H1 (cell line): ENCODE measurements around the gene SHISA7. TPM values are rescaled to one million over a fixed set of nuclear protein-coding genes. Genes with fewer than 3 reads are reported as not detected.

ENCODE experiments used
- EP300 ChIP-seq, 2 experiments: IDR thresholded peaks; 1 replicate in 1 of 2; 2 replicates in 1 of 2; pipeline ENCODE4 v1.6.1; 2011 to 2012; ENCODE audit warnings: low read depth in 2 of 2, low read length in 2 of 2, mild to moderate bottlenecking in 2 of 2, borderline replicate concordance in 1 of 2, inconsistent platforms in 1 of 2, moderate library complexity in 1 of 2
- HDAC2 ChIP-seq, 2 experiments: fragments of 300-600 bp in 1 of 2; sonication (generic) in 1 of 2; IDR thresholded peaks; 2 replicates each; pipeline ENCODE4 v1.6.1; 2011 to 2012; ENCODE audit warnings: low read depth in 2 of 2, low read length in 2 of 2, mild to moderate bottlenecking in 2 of 2, moderate library complexity in 2 of 2, borderline replicate concordance in 1 of 2, inconsistent platforms in 1 of 2
- JUND ChIP-seq: IDR thresholded peaks from 2 replicates; pipeline ENCODE4 v1.6.1; 2011; ENCODE audit warnings: mild to moderate bottlenecking, improper control_type of control experiment, low read length
- RFX5 ChIP-seq: IDR thresholded peaks from 2 replicates; pipeline ENCODE4 v1.6.1; 2011; ENCODE audit warnings: low read depth, low read length, improper control_type of control experiment, borderline replicate concordance
- RNF2 ChIP-seq: fragments of 200-900, 300-1000 bp; sonication (generic); IDR thresholded peaks from 2 replicates; pipeline ENCODE4 v1.7.1; 2016; ENCODE audit warnings: borderline replicate concordance, low read depth, mild to moderate bottlenecking, antibody characterized with exemption, low read length; ENCODE audit not compliant: poor library complexity, severe bottlenecking; ENCODE audit errors: missing control alignments
- SP4 ChIP-seq: IDR thresholded peaks from 2 replicates; pipeline ENCODE4 v1.6.1; 2012; ENCODE audit warnings: low read length, inconsistent platforms
- polyA plus RNA-seq, 7 experiments: library from polyadenylated mRNA; depleted of rRNA in 3 of 7; stranded (reverse) in 5 of 7; unstranded in 2 of 7; fragments of >200 nt in 5 of 7; fragments of 200-250 nt in 2 of 7; gene quantifications; 1 replicate in 5 of 7; 2 replicates in 1 of 7; 4 replicates in 1 of 7; pipeline versions ENCODE4 v1.2.1 to v1.2.3, GENCODE V29; 2011 to 2013; ENCODE audit warnings: missing spikeins in 2 of 7, mixed read lengths in 2 of 7
- total RNA-seq: library from RNA; stranded (reverse); fragmentation: NEBNext Ultra II Directional; extraction: Animal tissue kit (Norgen Biotek cat#: 25700); gene quantifications from 2 replicates; pipeline ENCODE4 v1.2.1, GENCODE V29; 2021

The SHISA7 gene
- total and polyA plus RNA-seq, 2 of the 8 experiments (the other 6 are each of a cell fraction or from before 2014, with no cell fraction given), result 0.76 to 1.0 TPM

DNA sequence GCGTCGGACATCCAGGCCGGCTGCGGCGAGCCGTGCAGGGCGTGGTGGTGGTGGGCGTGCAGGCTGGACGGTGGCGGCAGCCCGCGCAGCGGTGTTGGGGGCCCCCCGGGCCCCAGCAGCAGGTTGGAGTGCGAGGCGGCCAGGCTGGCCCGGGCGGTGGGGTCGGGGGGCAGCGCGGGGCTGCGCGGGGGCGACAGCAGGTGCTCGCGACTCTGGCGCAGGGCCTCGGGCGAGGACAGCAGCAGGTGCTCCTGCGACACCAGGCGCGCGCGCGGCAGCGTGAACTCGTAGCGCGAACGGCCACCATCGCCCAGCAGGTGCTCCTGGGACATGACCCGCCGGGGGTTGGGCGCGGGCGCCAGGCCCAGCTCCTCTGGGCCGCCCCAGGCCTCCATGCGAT lies 9.8 kb downstream of the SHISA7 start (continued):
- TF ChIP-seq HDAC2 (IDR thresholded peaks at IDR 0.05; ENCODE audit: borderline replicate concordance in 1 of 2, low read depth in 2 of 2, low read length in 2 of 2), result no peak
- no peak for TF ChIP-seq RNF2
- no peak for TF ChIP-seq SP4
- TF ChIP-seq JUND, result no peak
- TF ChIP-seq RFX5, result no peak
- TF ChIP-seq EP300 (IDR thresholded peaks at IDR 0.05; ENCODE audit: borderline replicate concordance in 1 of 2, low read depth in 2 of 2, low read length in 2 of 2), result no peak
